ENCODE data around the gene NOX4.

- TF ChIP-seq CTCF (IDR thresholded peaks at IDR 0.05) (no peak), POLR2A (IDR thresholded peaks at IDR 0.05) (no peak), POLR2AphosphoS5 (IDR thresholded peaks at IDR 0.05) (no peak)
Observed at GRCh38 chr11:89457190-89457589, 34.0 kb downstream of the NOX4 start.
